Loucy (cell line): ENCODE data around the gene ZW10.

Experiments used
- EZH2phosphoT487 ChIP-seq: fragments of 200-600 bp; IDR thresholded peaks from 2 replicates; pipeline ENCODE4 v1.6.1; 2018; ENCODE audit warnings: antibody characterized with exemption, mild to moderate bottlenecking, moderate library complexity, borderline replicate concordance
- TF ChIP-seq, protein P1 (sequence below): fragments of 200-600 bp; sonication (generic); conservative IDR thresholded peaks from 2 replicates; pipeline ENCODE4 v1.5.1; 2014; ENCODE audit warnings: mild to moderate bottlenecking, antibody characterized with exemption, low read length

DNA sequence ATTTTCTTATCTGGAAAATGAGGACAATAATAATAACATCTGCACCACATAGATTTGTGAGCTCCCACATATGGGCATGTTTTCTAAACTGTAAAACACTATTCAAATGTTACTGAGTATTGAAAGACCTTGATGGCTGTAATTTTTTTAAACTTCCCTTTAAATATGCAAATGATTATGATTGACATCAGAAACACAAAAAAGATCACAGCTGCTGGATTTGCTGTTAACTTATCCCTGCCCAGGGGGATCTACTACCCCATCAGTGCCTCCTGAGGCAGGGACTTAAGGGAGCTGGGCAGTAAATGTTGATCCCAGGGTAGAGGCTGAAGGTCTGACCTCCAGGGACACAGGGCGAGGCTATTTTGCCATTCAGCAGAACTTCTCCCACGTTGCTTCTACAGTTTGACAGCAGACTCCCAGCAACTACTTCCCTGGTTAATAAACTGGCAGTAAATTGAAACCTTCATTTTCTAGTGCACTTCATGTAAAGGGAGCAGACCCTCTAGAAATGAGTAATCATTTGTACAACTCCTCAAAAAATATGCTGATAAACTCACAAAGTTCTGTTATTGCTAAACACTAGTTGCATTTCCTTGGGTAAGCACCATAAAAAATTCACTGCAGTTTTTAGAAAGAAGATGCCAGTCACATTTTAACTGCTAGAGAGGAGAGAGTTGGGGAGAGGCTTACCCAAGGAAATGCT is 87.7 kb downstream of the ZW10 start:
- TF ChIP-seq, protein P1, sequence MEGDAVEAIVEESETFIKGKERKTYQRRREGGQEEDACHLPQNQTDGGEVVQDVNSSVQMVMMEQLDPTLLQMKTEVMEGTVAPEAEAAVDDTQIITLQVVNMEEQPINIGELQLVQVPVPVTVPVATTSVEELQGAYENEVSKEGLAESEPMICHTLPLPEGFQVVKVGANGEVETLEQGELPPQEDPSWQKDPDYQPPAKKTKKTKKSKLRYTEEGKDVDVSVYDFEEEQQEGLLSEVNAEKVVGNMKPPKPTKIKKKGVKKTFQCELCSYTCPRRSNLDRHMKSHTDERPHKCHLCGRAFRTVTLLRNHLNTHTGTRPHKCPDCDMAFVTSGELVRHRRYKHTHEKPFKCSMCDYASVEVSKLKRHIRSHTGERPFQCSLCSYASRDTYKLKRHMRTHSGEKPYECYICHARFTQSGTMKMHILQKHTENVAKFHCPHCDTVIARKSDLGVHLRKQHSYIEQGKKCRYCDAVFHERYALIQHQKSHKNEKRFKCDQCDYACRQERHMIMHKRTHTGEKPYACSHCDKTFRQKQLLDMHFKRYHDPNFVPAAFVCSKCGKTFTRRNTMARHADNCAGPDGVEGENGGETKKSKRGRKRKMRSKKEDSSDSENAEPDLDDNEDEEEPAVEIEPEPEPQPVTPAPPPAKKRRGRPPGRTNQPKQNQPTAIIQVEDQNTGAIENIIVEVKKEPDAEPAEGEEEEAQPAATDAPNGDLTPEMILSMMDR, result no peak
- TF ChIP-seq EZH2phosphoT487, result no peak
